ENCODE measurements around the gene SMARCC2.

- TF ChIP-seq USF1 (IDR thresholded peaks at IDR 0.05) (no peak), NFIC (IDR thresholded peaks at IDR 0.05) (no peak), MAX (IDR thresholded peaks at IDR 0.05) (no peak), REST (IDR thresholded peaks at IDR 0.05; ENCODE audit: low read depth) (no peak), CREB1 (IDR thresholded peaks at IDR 0.05; ENCODE audit: low read depth) (no peak), TCF12 (IDR thresholded peaks at IDR 0.05; ENCODE audit: low read depth) (no peak), EP300 (IDR thresholded peaks at IDR 0.05; ENCODE audit: borderline replicate concordance) (no peak), TAF1 (IDR thresholded peaks at IDR 0.05; ENCODE audit: low read depth) (no peak), TEAD4 (IDR thresholded peaks at IDR 0.05) (no peak), RAD21 (IDR thresholded peaks at IDR 0.05; ENCODE audit: low read depth) (no peak), CEBPB (IDR thresholded peaks at IDR 0.05) (no peak), FOXM1 (IDR thresholded peaks at IDR 0.05; ENCODE audit: borderline replicate concordance, low read depth) (no peak)
Observed at GRCh38 chr12:56161690-56162351, 27.5 kb downstream of the SMARCC2 start.
